Ovary (tissue), 3 donors: ENCODE data around the gene FOXP1.

Experiments
- CTCF ChIP-seq, 3 donors: fragments of 450-650 bp in 2 of 3; fragments of 200-600 bp in 1 of 3; IDR thresholded peaks; one replicate each; pipeline versions ENCODE4 v1.5.1 to v1.8.0; 2016 to 2022; ENCODE audit warnings: antibody characterized with exemption in 3 of 3, mild to moderate bottlenecking in 1 of 3
- POLR2A ChIP-seq: fragments of 450-650 bp; IDR thresholded peaks from one replicate; pipeline ENCODE4 v1.6.1; 2017; ENCODE audit warnings: antibody characterized with exemption, mild to moderate bottlenecking, moderate library complexity
- donor health status: DM: no; HTN: no; CAD: no.

GRCh38 chr3:71310359-71310979, 273.1 kb downstream of the FOXP1 start:
- no peak for TF ChIP-seq CTCF (IDR thresholded peaks at IDR 0.05)
- TF ChIP-seq POLR2A, result no peak
